Tibial nerve (tissue), 4 donors: ENCODE results near the gene NKAIN4.

ENCODE experiments used
- EP300 ChIP-seq, 2 donors: sonication (generic); formaldehyde crosslinking; IDR thresholded peaks; one replicate each; pipeline ENCODE4 v1.6.1; 2017; ENCODE audit warnings: antibody characterized with exemption in 2 of 2, mild to moderate bottlenecking in 1 of 2
- TF ChIP-seq, protein P1 (sequence below), 5 experiments: fragments of 200-600 bp in 3 of 5; fragments of 450-650 bp in 2 of 5; sonication (generic) in 3 of 5; IDR thresholded peaks; one replicate each; pipeline ENCODE4 v1.5.1; 2016 to 2019; ENCODE audit warnings: antibody characterized with exemption in 5 of 5, mild to moderate bottlenecking in 3 of 5, moderate library complexity in 2 of 5

DNA sequence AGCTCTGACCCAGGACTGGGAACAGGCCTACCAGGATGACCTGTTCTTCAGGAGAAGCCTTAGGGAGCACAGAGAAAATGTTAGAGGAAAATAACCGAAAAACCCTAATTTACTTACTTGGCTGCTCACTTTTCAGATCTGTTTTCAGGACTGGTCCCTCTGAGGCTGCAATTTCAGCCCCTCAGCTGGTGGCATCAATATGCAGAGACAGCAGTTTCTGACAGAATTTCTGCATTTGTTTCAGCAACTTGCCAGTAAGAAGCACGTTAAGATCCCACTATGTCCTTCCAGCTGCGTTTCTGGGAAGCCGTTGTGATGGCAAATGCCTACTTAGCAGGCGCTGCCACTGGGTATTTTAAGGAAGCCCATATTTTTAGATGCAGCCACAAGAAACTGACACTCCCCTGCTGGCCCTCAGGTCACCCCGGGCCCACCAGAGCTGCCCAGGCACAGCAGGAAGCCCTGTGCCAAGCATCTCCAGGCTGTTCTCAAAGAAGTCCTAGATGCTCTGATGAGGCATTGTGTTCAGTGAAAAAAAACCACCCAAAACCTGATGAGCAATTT, 45.8 kb downstream of the NKAIN4 start:
- TF ChIP-seq, protein P1, sequence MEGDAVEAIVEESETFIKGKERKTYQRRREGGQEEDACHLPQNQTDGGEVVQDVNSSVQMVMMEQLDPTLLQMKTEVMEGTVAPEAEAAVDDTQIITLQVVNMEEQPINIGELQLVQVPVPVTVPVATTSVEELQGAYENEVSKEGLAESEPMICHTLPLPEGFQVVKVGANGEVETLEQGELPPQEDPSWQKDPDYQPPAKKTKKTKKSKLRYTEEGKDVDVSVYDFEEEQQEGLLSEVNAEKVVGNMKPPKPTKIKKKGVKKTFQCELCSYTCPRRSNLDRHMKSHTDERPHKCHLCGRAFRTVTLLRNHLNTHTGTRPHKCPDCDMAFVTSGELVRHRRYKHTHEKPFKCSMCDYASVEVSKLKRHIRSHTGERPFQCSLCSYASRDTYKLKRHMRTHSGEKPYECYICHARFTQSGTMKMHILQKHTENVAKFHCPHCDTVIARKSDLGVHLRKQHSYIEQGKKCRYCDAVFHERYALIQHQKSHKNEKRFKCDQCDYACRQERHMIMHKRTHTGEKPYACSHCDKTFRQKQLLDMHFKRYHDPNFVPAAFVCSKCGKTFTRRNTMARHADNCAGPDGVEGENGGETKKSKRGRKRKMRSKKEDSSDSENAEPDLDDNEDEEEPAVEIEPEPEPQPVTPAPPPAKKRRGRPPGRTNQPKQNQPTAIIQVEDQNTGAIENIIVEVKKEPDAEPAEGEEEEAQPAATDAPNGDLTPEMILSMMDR (IDR thresholded peaks at IDR 0.05), result no peak
- no peak for TF ChIP-seq EP300 (IDR thresholded peaks at IDR 0.05)
